Astrocyte (in vitro differentiated cells and primary cell): ENCODE results near the gene LAMA5. TPM values are rescaled to one million over a fixed set of nuclear protein-coding genes. Genes with fewer than 3 reads are reported as not detected.
A peak's percentile ranks its signal among the peaks of the same experiment; 100 is the strongest.

Experiments
- DNase-seq: peaks from one replicate; pipeline ENCODE4 v3.0.0-alpha.2; 2010; ENCODE audit warnings: low read depth
- FAIRE-seq: peaks from 2 replicates; lab custom pipeline; 2011; peaks lifted over from hg19 to GRCh38; lab: Jason Lieb, UNC
- H2AFZ ChIP-seq: 2 replicates; pipeline ENCODE4 v1.6.0; 2012; ENCODE audit warnings: low read depth, low read length, inconsistent platforms
- H3K27ac ChIP-seq: 2 replicates; pipeline ENCODE4 v1.5.1; 2011; ENCODE audit warnings: low read depth, low read length, inconsistent platforms
- H3K27me3 ChIP-seq: 2 replicates; pipeline ENCODE4 v1.6.0; 2011; ENCODE audit warnings: low read length, inconsistent platforms; ENCODE audit not compliant: insufficient read depth
- H3K36me3 ChIP-seq: 2 replicates; pipeline ENCODE4 v1.5.1; 2011; ENCODE audit warnings: low read length, inconsistent platforms; ENCODE audit not compliant: insufficient read depth
- H3K4me1 ChIP-seq: 2 replicates; pipeline ENCODE4 v1.5.1; 2011; ENCODE audit warnings: low read length, inconsistent platforms; ENCODE audit not compliant: insufficient read depth
- H3K4me2 ChIP-seq: 2 replicates; pipeline ENCODE4 v1.6.0; 2012; ENCODE audit warnings: low read length, inconsistent platforms
- H3K4me3 ChIP-seq: 2 replicates; pipeline ENCODE4 v1.5.1; 2011; ENCODE audit warnings: low read depth, mild to moderate bottlenecking, low read length, inconsistent platforms; ENCODE audit not compliant: insufficient read depth
- H3K79me2 ChIP-seq: 2 replicates; pipeline ENCODE4 v1.6.0; 2012; ENCODE audit warnings: mild to moderate bottlenecking, low read length, inconsistent platforms; ENCODE audit not compliant: insufficient read depth
- H3K9ac ChIP-seq: 2 replicates; pipeline ENCODE4 v1.6.0; 2012; ENCODE audit warnings: mild to moderate bottlenecking, low read length, inconsistent platforms
- H3K9me3 ChIP-seq: 2 replicates; pipeline ENCODE4 v1.5.1; 2012; ENCODE audit warnings: low read depth, mild to moderate bottlenecking, low read length, inconsistent platforms; ENCODE audit not compliant: insufficient read depth
- H4K20me1 ChIP-seq: 2 replicates; pipeline ENCODE4 v1.6.0; 2012; ENCODE audit warnings: low read length, inconsistent platforms; ENCODE audit not compliant: insufficient read depth
- H3K27ac Mint-ChIP-seq: one replicate; pipeline ENCODE4 v1.8.0; 2021; ENCODE audit warnings: mild to moderate bottlenecking, mixed read lengths; ENCODE audit not compliant: unreplicated experiment
- H3K27me3 Mint-ChIP-seq: one replicate; pipeline ENCODE4 v1.8.0; 2021; ENCODE audit warnings: low read depth, mixed read lengths; ENCODE audit not compliant: unreplicated experiment
- H3K36me3 Mint-ChIP-seq: one replicate; pipeline ENCODE4 v1.8.0; 2021; ENCODE audit warnings: low read depth, mixed read lengths; ENCODE audit not compliant: unreplicated experiment
- H3K4me1 Mint-ChIP-seq: one replicate; pipeline ENCODE4 v1.8.0; 2021; ENCODE audit warnings: low read depth, mixed read lengths; ENCODE audit not compliant: unreplicated experiment
- H3K4me3 Mint-ChIP-seq: one replicate; pipeline ENCODE4 v1.8.0; 2021; ENCODE audit warnings: mild to moderate bottlenecking, moderate library complexity, mixed read lengths; ENCODE audit not compliant: unreplicated experiment
- H3K9me3 Mint-ChIP-seq: one replicate; pipeline ENCODE4 v1.8.0; 2021; ENCODE audit warnings: mild to moderate bottlenecking, mixed read lengths; ENCODE audit not compliant: unreplicated experiment
- EZH2 ChIP-seq: IDR thresholded peaks from 2 replicates; pipeline ENCODE4 v1.6.1; 2012; ENCODE audit warnings: mild to moderate bottlenecking, low read length, inconsistent platforms; ENCODE audit not compliant: insufficient read depth
- total RNA-seq: library from RNA; stranded (reverse); gene quantifications from 2 replicates; pipeline ENCODE4 v1.2.1, GENCODE V29; 2021
- TF ChIP-seq, protein P1 (sequence below): IDR thresholded peaks from 2 replicates; pipeline ENCODE4 v1.5.1; 2011; ENCODE audit warnings: low read depth, mild to moderate bottlenecking, inconsistent platforms, low read length, moderate library complexity; ENCODE audit not compliant: insufficient read depth

Gene LAMA5
- total RNA-seq, 1 donor from 2014 or later = 350 TPM

DNA sequence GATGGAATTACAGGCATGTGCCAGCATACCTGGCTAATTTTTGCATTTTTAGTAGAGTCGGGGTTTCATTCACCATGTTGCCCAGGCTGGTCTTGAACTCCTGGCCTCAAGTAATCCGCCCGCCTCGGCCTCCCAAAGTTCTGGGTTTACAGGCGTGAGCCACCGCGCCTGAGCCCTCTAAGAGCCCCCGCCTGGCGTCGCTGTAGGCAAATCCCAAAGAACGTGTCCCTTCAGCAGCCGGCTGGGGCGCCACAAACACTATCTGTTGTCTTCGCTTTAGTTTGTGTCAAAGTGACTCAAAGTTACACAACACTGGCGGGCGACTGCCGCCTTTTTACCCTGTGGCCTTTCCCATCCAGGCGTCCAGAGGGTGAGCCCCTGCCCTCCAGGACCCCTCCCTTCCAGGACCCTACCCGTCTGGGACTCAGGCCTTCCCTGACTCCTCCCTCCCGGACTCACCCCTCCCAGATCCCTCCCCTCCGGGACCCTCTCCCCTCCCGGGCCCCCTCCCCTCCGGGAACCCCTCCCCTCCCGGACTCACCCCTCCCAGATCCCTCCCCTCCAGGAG is 65.3 kb downstream of the LAMA5 start:
- peak; percentile 81 for DNase-seq
- Mint-ChIP-seq H3K4me1 (peaks cover 7% of the 10 kb centered on the region), H3K9me3 (no peaks in the 10 kb centered on the region), H3K4me3 (peak overlapping the region; percentile 84), H3K27ac (peak overlapping the region; percentile 87), H3K36me3 (peaks cover 6% of the 10 kb centered on the region), H3K27me3 (no peaks in the 10 kb centered on the region)
- Histone ChIP-seq H3K27me3 (no peaks in the 10 kb centered on the region), H4K20me1 (peaks cover 40% of the 10 kb centered on the region), H3K4me2 (peak overlapping the region; percentile 100), H3K79me2 (peaks cover 38% of the 10 kb centered on the region), H3K4me1 (peaks cover 19% of the 10 kb centered on the region), H3K27ac (peak overlapping the region; percentile 94), H3K4me3 (peak overlapping the region; percentile 83), H2AFZ (peak overlapping the region; percentile 61), H3K36me3 (peaks cover 4% of the 10 kb centered on the region), H3K9me3 (no peaks in the 10 kb centered on the region), H3K9ac (peak overlapping the region; percentile 96)
- no peak for TF ChIP-seq EZH2
- TF ChIP-seq, protein P1, sequence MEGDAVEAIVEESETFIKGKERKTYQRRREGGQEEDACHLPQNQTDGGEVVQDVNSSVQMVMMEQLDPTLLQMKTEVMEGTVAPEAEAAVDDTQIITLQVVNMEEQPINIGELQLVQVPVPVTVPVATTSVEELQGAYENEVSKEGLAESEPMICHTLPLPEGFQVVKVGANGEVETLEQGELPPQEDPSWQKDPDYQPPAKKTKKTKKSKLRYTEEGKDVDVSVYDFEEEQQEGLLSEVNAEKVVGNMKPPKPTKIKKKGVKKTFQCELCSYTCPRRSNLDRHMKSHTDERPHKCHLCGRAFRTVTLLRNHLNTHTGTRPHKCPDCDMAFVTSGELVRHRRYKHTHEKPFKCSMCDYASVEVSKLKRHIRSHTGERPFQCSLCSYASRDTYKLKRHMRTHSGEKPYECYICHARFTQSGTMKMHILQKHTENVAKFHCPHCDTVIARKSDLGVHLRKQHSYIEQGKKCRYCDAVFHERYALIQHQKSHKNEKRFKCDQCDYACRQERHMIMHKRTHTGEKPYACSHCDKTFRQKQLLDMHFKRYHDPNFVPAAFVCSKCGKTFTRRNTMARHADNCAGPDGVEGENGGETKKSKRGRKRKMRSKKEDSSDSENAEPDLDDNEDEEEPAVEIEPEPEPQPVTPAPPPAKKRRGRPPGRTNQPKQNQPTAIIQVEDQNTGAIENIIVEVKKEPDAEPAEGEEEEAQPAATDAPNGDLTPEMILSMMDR = peak; percentile 74
- no peak for FAIRE-seq

DNA sequence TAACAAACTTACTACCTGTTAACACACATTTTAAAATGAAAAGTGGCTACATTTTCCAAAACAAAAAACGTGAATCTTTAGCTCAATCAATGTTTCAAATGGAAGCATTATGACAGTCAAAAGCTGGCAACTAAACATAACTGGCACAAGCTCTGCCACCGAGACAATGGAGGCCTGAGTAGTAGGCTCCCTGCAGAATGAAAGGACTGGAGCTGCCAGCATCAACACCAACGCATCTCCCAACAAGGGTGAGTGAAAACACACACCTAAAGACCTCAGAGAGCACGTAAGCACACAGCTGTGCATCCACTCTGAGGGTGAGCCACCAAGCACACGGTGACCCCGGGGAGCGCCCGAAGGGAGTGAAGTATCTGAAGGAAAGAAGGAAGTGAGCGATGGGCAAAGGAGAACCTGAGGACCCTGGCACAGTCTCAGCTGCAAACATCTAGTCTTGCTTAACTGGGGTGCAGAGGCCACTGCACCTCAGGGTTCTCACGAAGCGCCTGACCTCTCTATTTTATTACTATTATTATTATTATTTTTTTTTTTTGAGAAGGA is 65.9 kb downstream of the LAMA5 start:
- peaks cover 19% of the 10 kb centered on the region for H3K4me1 ChIP-seq
- H3K36me3 Mint-ChIP-seq = peaks cover 6% of the 10 kb centered on the region
- H3K27me3 ChIP-seq = no peaks in the 10 kb centered on the region
- H3K4me3 ChIP-seq = no peak overlapping the region
- H3K4me2 ChIP-seq = no peak overlapping the region
- peak overlapping the region; percentile 84 for H3K4me3 Mint-ChIP-seq
- no peak overlapping the region for H3K27ac Mint-ChIP-seq
- H4K20me1 ChIP-seq = peaks cover 33% of the 10 kb centered on the region
- H3K9me3 Mint-ChIP-seq = no peaks in the 10 kb centered on the region
- DNase-seq (no peak), FAIRE-seq (no peak)
- no peak overlapping the region for H3K9ac ChIP-seq
- peaks cover 32% of the 10 kb centered on the region for H3K79me2 ChIP-seq
- no peaks in the 10 kb centered on the region for H3K27me3 Mint-ChIP-seq
- TF ChIP-seq EZH2 = no peak
- TF ChIP-seq, protein P1 = no peak
- no peak overlapping the region for H2AFZ ChIP-seq
- peaks cover 4% of the 10 kb centered on the region for H3K36me3 ChIP-seq
- peaks cover 7% of the 10 kb centered on the region for H3K4me1 Mint-ChIP-seq
- no peaks in the 10 kb centered on the region for H3K9me3 ChIP-seq
- H3K27ac ChIP-seq = no peak overlapping the region

DNA sequence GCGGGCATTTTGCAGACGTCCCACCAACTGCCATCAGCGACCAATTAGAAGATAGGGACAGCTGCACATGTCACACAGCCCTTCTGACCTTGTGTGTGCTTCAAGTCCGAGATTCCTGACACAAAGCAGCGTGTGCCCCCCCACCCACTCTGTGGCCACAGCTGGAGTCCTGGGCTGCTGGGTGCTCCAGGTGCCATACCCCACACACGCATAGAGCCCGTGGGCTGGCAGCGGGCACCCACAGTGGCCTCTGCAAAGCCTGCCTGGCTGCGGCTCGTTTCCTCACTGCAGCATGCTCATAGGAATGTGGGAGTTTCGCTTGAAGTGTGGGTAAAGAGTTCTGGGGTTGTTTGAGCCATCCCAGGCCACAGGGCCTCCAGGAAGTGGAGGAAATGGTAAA is 66.8 kb downstream of the LAMA5 start:
- H3K27me3 ChIP-seq = no peaks in the 10 kb centered on the region
- DNase-seq (no peak), FAIRE-seq (no peak)
- peaks cover 25% of the 10 kb centered on the region for H4K20me1 ChIP-seq
- H3K9me3 ChIP-seq = no peaks in the 10 kb centered on the region
- Mint-ChIP-seq H3K27me3 (no peaks in the 10 kb centered on the region), H3K36me3 (peaks cover 6% of the 10 kb centered on the region), H3K9me3 (no peaks in the 10 kb centered on the region), H3K4me1 (peaks cover 3% of the 10 kb centered on the region), H3K4me3 (no peak overlapping the region), H3K27ac (no peak overlapping the region)
- no peak overlapping the region for H2AFZ ChIP-seq
- TF ChIP-seq EZH2 = no peak
- TF ChIP-seq, protein P1 = no peak
- H3K79me2 ChIP-seq = peaks cover 23% of the 10 kb centered on the region
- no peak overlapping the region for H3K4me3 ChIP-seq
- H3K4me2 ChIP-seq = no peak overlapping the region
- H3K9ac ChIP-seq = no peak overlapping the region
- peaks cover 14% of the 10 kb centered on the region for H3K4me1 ChIP-seq
- peaks cover 4% of the 10 kb centered on the region for H3K36me3 ChIP-seq
- no peak overlapping the region for H3K27ac ChIP-seq
